ENCODE results near the gene NCS1.

DNA sequence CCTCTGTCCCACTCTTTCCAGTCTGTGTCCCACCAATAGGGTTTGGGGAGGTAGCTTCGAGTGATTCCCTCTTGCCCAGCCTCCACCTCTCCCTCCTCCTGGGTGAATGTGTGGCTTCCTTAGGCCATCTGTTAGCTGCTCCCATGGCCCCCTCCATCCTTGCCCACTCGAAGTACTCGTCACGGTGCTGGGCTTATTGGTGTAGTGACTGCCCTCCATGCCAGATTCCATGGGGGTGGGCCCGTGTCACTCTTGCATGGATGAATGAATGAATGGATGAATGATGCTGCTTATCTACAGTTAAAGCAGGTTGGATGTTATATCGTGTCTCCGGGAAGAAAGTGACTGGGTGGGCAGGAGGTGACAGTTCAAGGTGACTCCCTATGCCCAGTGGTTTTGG is 112.5 kb downstream of the NCS1 start:
- TF ChIP-seq, protein P1, sequence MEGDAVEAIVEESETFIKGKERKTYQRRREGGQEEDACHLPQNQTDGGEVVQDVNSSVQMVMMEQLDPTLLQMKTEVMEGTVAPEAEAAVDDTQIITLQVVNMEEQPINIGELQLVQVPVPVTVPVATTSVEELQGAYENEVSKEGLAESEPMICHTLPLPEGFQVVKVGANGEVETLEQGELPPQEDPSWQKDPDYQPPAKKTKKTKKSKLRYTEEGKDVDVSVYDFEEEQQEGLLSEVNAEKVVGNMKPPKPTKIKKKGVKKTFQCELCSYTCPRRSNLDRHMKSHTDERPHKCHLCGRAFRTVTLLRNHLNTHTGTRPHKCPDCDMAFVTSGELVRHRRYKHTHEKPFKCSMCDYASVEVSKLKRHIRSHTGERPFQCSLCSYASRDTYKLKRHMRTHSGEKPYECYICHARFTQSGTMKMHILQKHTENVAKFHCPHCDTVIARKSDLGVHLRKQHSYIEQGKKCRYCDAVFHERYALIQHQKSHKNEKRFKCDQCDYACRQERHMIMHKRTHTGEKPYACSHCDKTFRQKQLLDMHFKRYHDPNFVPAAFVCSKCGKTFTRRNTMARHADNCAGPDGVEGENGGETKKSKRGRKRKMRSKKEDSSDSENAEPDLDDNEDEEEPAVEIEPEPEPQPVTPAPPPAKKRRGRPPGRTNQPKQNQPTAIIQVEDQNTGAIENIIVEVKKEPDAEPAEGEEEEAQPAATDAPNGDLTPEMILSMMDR (IDR thresholded peaks at IDR 0.05 in 2 of 3, conservative IDR thresholded peaks at IDR 0.05 in 1 of 3; ENCODE audit: borderline replicate concordance in 1 of 3, insufficient read depth in 1 of 3, low read depth in 2 of 3, low read length in 2 of 3): no peak
- TF ChIP-seq POLR2AphosphoS5 (IDR thresholded peaks at IDR 0.05; ENCODE audit: low read depth, low read length) (no peak), ZNF274 (IDR thresholded peaks at IDR 0.05; ENCODE audit: low read depth, low read length) (no peak), RAD21 (IDR thresholded peaks at IDR 0.05; ENCODE audit: low read depth) (no peak), SIN3A (IDR thresholded peaks at IDR 0.05; ENCODE audit: low read depth) (no peak)
- TF ChIP-seq, protein P2, sequence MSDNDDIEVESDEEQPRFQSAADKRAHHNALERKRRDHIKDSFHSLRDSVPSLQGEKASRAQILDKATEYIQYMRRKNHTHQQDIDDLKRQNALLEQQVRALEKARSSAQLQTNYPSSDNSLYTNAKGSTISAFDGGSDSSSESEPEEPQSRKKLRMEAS (IDR thresholded peaks at IDR 0.05): no peak
- TF ChIP-seq, protein P3, sequence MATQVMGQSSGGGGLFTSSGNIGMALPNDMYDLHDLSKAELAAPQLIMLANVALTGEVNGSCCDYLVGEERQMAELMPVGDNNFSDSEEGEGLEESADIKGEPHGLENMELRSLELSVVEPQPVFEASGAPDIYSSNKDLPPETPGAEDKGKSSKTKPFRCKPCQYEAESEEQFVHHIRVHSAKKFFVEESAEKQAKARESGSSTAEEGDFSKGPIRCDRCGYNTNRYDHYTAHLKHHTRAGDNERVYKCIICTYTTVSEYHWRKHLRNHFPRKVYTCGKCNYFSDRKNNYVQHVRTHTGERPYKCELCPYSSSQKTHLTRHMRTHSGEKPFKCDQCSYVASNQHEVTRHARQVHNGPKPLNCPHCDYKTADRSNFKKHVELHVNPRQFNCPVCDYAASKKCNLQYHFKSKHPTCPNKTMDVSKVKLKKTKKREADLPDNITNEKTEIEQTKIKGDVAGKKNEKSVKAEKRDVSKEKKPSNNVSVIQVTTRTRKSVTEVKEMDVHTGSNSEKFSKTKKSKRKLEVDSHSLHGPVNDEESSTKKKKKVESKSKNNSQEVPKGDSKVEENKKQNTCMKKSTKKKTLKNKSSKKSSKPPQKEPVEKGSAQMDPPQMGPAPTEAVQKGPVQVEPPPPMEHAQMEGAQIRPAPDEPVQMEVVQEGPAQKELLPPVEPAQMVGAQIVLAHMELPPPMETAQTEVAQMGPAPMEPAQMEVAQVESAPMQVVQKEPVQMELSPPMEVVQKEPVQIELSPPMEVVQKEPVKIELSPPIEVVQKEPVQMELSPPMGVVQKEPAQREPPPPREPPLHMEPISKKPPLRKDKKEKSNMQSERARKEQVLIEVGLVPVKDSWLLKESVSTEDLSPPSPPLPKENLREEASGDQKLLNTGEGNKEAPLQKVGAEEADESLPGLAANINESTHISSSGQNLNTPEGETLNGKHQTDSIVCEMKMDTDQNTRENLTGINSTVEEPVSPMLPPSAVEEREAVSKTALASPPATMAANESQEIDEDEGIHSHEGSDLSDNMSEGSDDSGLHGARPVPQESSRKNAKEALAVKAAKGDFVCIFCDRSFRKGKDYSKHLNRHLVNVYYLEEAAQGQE (IDR thresholded peaks at IDR 0.05; ENCODE audit: low read depth): no peak
- TF ChIP-seq, protein P4, sequence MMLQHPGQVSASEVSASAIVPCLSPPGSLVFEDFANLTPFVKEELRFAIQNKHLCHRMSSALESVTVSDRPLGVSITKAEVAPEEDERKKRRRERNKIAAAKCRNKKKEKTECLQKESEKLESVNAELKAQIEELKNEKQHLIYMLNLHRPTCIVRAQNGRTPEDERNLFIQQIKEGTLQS (IDR thresholded peaks at IDR 0.05): no peak
